NOMO-1 treated with dmso at 0.1 percent for 144 hours (cell line): ENCODE data around the gene ARHGEF10L.

Experiments
- DNase-seq: peaks from one replicate; lab custom pipeline; 2025; ENCODE audit not compliant: unreplicated experiment; lab: John Stamatoyannopoulos, UW

The ARHGEF10L gene

GRCh38 chr1:17631410-17631809 is 91.9 kb downstream of the ARHGEF10L start:
- DNase-seq, result no peak

- no peak for DNase-seq
Measured at GRCh38 chr1:17632106-17632505, 92.6 kb downstream of the ARHGEF10L start.

DNA sequence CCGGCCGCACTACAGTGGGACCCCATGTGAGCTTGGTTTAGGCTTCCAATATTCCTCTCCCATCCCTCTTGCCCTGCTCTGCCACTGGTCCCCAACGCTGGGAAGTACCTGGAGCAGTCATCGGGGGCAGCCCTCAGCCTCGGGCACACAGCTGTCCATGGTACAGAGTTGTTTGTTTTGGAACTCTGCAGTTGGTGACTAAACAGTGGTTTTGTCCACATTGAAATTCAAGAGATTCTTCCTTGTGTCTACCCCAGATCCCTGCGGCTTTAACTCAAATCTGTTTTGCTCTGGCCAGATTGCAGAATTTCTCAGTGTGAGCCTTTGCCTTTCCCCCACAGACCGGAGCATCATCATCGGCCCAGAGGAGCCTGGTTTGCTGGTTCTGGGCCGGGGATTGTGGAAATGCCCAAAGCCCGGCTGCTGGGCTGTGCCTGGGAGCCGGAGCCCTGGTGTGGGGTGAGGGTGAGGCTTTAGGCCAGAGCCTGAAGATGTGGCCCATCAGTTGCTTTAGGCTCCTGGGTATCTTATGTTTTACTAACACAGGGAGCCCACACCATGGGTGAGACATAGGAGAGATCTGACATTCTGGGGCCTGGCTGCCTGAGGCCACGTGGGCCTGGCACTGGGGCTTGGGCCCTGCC is 93.2 kb downstream of the ARHGEF10L start:
- no peak for DNase-seq

DNA sequence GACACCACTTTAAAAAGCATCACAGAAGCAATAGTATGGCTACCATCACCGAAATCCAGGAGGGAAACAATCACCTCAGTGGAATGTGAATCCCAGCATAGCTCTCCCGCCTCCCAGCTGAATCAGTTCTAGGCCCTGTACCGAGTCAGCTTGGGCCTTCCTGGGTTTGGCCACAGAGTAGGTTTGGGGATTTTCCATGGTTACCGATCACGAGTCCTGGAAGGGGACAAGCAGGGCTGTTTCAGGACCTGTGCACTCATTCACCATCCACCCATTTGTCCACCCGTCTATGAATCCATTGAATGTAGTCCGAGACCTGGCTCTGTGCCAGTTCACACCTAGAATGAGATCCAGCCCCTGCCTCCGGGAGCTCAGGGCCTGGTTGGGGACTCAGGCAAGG is 94.2 kb downstream of the ARHGEF10L start:
- DNase-seq, result no peak

GRCh38 chr1:17635276-17635675 is 95.8 kb downstream of the ARHGEF10L start:
- DNase-seq, result peak; percentile 48

GRCh38 chr1:17635811-17636210 is 96.3 kb downstream of the ARHGEF10L start:
- peak; percentile 77 for DNase-seq

GRCh38 chr1:17636612-17637011 is 97.1 kb downstream of the ARHGEF10L start:
- no peak for DNase-seq

GRCh38 chr1:17637055-17637454 is 97.6 kb downstream of the ARHGEF10L start:
- DNase-seq, result no peak

- no peak for DNase-seq
Measured at GRCh38 chr1:17639703-17640340, 100.3 kb downstream of the ARHGEF10L start.

- peak; percentile 72 for DNase-seq
Measured at GRCh38 chr1:17640393-17640792, 100.9 kb downstream of the ARHGEF10L start.

GRCh38 chr1:17640975-17641374 is 101.5 kb downstream of the ARHGEF10L start:
- no peak for DNase-seq

GRCh38 chr1:17642169-17642568 is 102.7 kb downstream of the ARHGEF10L start:
- no peak for DNase-seq

DNA sequence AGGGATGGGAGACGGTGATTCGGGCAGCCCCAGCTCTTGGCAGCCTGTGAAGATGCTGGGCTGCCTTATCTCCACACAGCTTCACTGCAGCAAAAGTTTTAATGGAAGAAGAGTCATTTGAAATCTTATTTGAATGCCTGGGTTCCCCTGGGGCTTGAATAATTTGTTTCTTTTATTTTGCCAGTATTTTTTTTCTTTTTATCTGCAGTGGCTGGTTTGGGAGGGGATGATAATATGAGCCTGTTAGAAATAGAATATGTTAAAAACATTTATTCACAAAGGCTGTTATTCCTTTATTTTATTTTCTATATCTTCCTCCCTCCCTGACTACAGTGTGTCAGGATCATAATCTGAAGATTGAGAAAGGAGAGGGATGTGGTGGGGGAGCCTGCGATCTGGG is 103.4 kb downstream of the ARHGEF10L start:
- DNase-seq, result no peak

DNA sequence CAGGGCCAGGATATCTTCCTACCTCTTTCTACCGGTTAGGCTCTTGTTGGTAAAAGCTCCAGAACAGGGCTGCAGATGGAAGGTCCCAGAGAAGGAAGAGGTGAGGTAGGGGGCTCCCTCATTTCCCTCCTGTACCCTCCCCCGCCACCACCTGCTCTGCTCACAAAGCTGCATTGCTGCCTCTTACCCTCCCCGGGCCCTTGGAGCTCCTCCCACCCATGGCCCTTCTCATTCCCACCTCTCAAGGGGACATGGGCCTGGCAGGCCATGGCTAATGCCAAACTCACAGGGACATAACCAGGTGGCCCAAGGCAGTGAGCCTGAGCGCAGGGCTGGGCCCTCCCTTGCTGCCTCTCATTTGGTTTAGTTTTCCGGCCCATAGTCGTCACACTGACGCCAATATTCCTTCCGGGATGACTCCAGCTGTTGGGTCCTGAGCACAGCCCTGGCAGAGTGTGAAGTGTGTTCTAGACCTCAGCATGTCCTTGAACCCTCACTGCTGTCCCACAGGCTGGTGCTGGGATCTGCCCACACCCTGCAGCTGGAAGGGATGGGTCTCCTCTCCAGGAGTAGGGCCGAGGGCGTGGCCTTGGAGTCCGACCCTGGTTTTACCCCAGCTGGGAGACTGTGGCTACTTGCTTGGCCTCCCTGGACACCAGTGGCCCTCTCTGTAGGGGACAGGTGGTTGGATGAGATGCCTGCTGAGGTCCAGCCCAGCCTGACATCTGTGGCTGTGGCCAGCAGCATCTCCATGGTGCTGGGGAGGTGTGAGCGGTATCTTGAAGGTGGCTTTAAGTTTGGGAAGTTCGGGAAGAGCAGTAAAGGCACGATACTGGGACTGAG is 104.6 kb downstream of the ARHGEF10L start:
- no peak for DNase-seq

GRCh38 chr1:17645068-17645911 is 105.8 kb downstream of the ARHGEF10L start:
- DNase-seq, result no peak

DNA sequence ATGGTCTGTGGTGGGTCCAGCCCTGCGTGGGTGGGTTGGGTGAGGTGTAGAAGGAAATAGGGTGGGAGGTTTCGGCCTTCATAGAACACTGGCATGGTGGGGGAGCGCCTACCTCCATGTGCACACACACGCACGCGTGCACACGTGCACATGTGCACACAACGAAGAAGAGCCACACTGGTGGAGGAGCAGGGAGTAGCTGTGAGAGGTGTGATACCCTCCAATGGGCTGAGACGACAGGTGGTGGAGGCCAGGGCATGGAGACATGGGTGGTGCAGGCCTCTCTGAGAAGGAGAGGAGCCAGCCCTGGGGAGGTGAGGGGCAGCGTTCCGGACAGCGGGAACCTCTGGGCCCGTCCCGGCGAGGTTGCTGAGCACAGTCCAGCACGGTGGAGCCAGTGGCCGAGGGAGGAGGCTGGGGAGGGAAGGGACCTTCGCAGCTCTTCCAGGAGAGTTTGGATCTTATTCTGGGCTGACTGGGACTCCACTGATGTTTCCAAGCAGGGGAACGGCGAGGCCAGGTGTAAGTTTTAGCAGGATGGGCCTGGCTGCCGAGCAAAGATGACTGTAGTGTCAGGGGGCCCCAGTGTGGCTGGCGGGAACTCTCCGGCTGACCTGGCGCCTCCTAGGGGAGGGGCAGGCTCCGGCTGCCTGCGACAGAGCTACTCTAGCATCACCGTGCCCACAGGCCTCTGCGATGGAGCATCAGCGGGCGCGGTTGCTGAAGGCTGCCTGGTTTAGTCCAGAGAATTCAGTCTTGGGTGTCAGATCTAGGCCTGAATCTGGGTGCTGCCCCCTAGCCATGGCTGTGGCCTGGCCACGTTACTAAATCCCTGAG is 107.2 kb downstream of the ARHGEF10L start:
- no peak for DNase-seq

DNA sequence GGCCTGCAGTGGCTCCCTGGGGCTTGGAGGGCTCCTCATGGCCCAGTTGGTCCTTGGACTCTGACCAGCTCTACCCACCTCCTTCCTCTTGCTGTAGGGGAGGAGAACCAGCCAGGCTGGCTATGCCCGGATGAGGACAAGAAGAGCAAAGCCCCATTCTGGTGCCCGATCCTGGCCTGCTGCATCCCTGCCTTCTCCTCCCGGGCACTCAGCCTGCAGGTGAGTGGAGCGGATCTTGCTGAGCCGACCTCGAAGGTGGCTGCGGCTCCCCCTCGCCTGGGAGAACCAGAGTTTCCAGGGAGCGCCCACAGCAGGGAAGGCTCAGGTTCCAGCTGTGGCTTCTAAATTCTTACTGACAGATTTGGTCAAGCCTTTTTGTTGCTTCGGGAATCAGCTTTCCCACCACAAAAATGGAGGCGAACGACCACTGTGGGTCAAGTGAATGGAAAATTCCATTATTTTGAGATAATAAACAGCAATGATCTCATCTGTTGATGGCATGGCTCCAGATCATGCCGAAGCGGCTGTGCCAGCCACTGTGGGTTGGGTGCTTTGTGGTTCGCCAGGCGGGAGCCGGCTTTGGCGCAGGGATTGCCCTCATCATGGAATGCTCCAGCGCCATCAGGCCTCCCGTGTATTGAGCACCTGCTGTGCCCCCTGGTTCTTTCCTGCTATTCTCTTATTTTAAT is 109.1 kb downstream of the ARHGEF10L start:
- no peak for DNase-seq

- no peak for DNase-seq
Measured at GRCh38 chr1:17649371-17650106, 110.0 kb downstream of the ARHGEF10L start.

- DNase-seq, result no peak
Measured at GRCh38 chr1:17653276-17653675, 113.8 kb downstream of the ARHGEF10L start.
